HL-60 (cell line): ENCODE results near the gene PANX1.

Experiments used
- TF ChIP-seq, protein P1 (sequence below): IDR thresholded peaks from 2 replicates; pipeline ENCODE4 v1.6.1; 2012; ENCODE audit warnings: low read depth; ENCODE audit not compliant: insufficient replicate concordance
- TF ChIP-seq, protein P2 (sequence below): IDR thresholded peaks from one replicate; pipeline ENCODE4 v1.5.1; 2011; ENCODE audit warnings: low read length, control low read depth, inconsistent platforms; ENCODE audit not compliant: insufficient read depth

DNA sequence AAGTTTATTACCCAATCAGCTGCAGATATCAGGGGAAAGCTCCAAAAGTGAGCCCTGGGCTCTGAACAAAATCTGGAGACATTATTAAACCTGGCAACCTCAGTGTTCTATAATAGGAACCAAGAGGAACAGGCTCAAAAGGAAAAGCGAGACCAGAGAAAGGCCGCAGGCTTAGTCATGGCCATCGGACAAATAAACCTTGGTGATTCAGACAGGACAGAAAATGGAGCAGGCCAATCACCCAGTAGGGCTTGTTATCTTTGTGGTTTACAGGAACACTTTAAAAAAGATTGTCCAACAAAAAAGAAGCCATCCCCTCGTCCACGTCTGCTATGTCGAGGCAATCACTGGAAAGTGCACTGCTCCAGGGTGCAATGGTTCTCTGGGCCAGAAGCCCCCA, 7.7 kb upstream of the PANX1 start:
- TF ChIP-seq, protein P1, sequence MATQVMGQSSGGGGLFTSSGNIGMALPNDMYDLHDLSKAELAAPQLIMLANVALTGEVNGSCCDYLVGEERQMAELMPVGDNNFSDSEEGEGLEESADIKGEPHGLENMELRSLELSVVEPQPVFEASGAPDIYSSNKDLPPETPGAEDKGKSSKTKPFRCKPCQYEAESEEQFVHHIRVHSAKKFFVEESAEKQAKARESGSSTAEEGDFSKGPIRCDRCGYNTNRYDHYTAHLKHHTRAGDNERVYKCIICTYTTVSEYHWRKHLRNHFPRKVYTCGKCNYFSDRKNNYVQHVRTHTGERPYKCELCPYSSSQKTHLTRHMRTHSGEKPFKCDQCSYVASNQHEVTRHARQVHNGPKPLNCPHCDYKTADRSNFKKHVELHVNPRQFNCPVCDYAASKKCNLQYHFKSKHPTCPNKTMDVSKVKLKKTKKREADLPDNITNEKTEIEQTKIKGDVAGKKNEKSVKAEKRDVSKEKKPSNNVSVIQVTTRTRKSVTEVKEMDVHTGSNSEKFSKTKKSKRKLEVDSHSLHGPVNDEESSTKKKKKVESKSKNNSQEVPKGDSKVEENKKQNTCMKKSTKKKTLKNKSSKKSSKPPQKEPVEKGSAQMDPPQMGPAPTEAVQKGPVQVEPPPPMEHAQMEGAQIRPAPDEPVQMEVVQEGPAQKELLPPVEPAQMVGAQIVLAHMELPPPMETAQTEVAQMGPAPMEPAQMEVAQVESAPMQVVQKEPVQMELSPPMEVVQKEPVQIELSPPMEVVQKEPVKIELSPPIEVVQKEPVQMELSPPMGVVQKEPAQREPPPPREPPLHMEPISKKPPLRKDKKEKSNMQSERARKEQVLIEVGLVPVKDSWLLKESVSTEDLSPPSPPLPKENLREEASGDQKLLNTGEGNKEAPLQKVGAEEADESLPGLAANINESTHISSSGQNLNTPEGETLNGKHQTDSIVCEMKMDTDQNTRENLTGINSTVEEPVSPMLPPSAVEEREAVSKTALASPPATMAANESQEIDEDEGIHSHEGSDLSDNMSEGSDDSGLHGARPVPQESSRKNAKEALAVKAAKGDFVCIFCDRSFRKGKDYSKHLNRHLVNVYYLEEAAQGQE = no peak
- TF ChIP-seq, protein P2, sequence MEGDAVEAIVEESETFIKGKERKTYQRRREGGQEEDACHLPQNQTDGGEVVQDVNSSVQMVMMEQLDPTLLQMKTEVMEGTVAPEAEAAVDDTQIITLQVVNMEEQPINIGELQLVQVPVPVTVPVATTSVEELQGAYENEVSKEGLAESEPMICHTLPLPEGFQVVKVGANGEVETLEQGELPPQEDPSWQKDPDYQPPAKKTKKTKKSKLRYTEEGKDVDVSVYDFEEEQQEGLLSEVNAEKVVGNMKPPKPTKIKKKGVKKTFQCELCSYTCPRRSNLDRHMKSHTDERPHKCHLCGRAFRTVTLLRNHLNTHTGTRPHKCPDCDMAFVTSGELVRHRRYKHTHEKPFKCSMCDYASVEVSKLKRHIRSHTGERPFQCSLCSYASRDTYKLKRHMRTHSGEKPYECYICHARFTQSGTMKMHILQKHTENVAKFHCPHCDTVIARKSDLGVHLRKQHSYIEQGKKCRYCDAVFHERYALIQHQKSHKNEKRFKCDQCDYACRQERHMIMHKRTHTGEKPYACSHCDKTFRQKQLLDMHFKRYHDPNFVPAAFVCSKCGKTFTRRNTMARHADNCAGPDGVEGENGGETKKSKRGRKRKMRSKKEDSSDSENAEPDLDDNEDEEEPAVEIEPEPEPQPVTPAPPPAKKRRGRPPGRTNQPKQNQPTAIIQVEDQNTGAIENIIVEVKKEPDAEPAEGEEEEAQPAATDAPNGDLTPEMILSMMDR = no peak
